K562 (cell line): ENCODE results near the gene SRD5A2. TPM values are rescaled to one million over a fixed set of nuclear protein-coding genes. Genes with fewer than 3 reads are reported as not detected.

Source experiments
- HDAC8 ChIP-seq: fragments of 450-650 bp; IDR thresholded peaks from 2 replicates; pipeline ENCODE4 v1.6.1; 2016; ENCODE audit warnings: mild to moderate bottlenecking, missing genetic modification characterization, moderate library complexity, missing compliant biosample characterization
- ZNF407 ChIP-seq: fragments of 450-650 bp; IDR thresholded peaks from 2 replicates; pipeline ENCODE4 v1.6.1; 2016; ENCODE audit warnings: low read depth
- polyA plus RNA-seq, 8 experiments: library from polyadenylated mRNA; depleted of rRNA in 4 of 8; stranded (reverse) in 5 of 8; unstranded in 3 of 8; fragments of >200 nt; fragmentation: Nextera tagmentation in 2 of 8; fragmentation: Illumina TruSeq in 1 of 8; extraction: Ambion mirVana in 2 of 8; extraction: Trizol in 1 of 8; gene quantifications; 2 replicates each; pipeline versions ENCODE4 v1.2.1 to v1.2.3, GENCODE V29; 2011 to 2014; ENCODE audit warnings: inconsistent platforms in 1 of 8, missing spikeins in 1 of 8
- total RNA-seq, 7 experiments: library from RNA; depleted of rRNA in 6 of 7; stranded (reverse); fragments of >200 nt in 6 of 7; fragmentation: Illumina TruSeq in 2 of 7; extraction: Trizol in 2 of 7; gene quantifications; 2 replicates each; pipeline versions ENCODE4 v1.2.1 to v1.2.3, GENCODE V29; 2011 to 2021; ENCODE audit warnings: low replicate concordance in 1 of 7
- TF ChIP-seq, protein P1 (sequence below): fragments of 450-650 bp; formaldehyde crosslinking; IDR thresholded peaks from 2 replicates; pipeline ENCODE4 v1.4.0; 2020; ENCODE audit warnings: mild to moderate bottlenecking, mixed read lengths
- TF ChIP-seq, protein P2 (sequence below): fragments of 450-650 bp; IDR thresholded peaks from 2 replicates; pipeline ENCODE4 v1.7.1; 2018; ENCODE audit warnings: mild to moderate bottlenecking, low read depth; ENCODE audit not compliant: partially characterized antibody

The SRD5A2 gene
- total and polyA plus RNA-seq, 9 of the 15 experiments (the other 6 are each of a cell fraction or from before 2014, with no cell fraction given), result 0.03 TPM; not detected in 8

DNA sequence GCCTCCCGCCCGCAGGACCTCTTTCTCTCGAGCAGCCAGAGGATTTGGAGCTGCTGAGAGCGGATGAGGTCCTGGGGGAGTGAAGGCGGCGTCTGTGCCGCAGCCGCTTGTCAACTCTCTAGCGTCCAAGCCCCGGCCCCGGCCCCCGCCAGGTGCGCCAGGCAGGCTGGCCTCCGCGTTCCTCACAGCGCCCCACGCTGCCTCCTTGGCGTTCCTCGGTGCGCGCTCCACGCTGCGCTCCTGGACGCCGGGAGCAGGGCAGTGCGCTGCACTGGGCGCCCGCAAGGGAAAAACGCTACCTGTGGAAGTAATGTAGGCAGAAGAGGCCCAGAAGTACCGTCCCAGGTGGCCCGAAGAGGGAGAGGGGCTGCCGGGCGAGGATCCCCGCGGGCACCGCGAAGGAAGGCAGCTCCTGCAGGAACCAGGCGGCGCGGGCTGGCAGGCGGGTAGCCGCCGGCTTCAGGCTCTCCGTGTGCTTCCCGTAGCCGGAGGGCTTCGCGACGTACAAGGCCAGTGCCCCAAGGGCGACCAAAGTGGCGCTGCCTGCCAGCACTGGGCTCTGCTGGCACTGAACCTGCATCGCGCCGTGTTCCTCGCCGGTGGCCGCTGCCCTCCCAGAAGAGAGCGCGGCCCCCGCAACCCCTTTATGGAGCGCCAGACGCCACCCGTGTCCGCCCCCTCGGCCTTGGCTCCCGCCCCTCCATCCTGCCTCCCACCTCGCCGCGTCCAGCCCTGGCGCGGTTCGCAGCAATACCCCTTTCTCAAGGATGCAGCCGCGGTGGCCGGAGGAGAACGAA lies at the start of gene SRD5A2 (continued):
- no peak for TF ChIP-seq ZNF407
- TF ChIP-seq, protein P1, sequence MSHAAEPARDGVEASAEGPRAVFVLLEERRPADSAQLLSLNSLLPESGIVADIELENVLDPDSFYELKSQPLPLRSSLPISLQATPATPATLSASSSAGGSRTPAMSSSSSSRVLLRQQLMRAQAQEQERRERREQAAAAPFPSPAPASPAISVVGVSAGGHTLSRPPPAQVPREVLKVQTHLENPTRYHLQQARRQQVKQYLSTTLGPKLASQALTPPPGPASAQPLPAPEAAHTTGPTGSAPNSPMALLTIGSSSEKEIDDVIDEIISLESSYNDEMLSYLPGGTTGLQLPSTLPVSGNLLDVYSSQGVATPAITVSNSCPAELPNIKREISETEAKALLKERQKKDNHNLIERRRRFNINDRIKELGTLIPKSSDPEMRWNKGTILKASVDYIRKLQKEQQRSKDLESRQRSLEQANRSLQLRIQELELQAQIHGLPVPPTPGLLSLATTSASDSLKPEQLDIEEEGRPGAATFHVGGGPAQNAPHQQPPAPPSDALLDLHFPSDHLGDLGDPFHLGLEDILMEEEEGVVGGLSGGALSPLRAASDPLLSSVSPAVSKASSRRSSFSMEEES, result no peak
- TF ChIP-seq HDAC8 (tag), result no peak
- TF ChIP-seq, protein P2, sequence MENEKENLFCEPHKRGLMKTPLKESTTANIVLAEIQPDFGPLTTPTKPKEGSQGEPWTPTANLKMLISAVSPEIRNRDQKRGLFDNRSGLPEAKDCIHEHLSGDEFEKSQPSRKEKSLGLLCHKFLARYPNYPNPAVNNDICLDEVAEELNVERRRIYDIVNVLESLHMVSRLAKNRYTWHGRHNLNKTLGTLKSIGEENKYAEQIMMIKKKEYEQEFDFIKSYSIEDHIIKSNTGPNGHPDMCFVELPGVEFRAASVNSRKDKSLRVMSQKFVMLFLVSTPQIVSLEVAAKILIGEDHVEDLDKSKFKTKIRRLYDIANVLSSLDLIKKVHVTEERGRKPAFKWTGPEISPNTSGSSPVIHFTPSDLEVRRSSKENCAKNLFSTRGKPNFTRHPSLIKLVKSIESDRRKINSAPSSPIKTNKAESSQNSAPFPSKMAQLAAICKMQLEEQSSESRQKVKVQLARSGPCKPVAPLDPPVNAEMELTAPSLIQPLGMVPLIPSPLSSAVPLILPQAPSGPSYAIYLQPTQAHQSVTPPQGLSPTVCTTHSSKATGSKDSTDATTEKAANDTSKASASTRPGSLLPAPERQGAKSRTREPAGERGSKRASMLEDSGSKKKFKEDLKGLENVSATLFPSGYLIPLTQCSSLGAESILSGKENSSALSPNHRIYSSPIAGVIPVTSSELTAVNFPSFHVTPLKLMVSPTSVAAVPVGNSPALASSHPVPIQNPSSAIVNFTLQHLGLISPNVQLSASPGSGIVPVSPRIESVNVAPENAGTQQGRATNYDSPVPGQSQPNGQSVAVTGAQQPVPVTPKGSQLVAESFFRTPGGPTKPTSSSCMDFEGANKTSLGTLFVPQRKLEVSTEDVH, result no peak
